GM06990 (cell line): ENCODE results near the gene CATSPER4.
A peak's percentile ranks its signal among the peaks of the same experiment; 100 is the strongest.

ENCODE experiments used
- DNase-seq: peaks from one replicate; pipeline ENCODE4 v3.0.0-alpha.2; 2011; ENCODE audit not compliant: insufficient read length; ENCODE audit errors: extremely low read depth
- H3K27me3 ChIP-seq: replicated peaks from 2 replicates; pipeline ENCODE4 v1.6.0; 2011; ENCODE audit warnings: low read length; ENCODE audit not compliant: control insufficient read depth, insufficient read depth
- H3K36me3 ChIP-seq: 2 replicates; pipeline ENCODE4 v1.5.1; 2011; ENCODE audit warnings: low read length; ENCODE audit not compliant: control insufficient read depth, insufficient read depth
- H3K4me3 ChIP-seq: replicated peaks from 2 replicates; pipeline ENCODE4 v1.5.1; 2011; ENCODE audit warnings: low read depth, mild to moderate bottlenecking, control low read depth, low read length
- CTCF ChIP-seq: IDR thresholded peaks from 2 replicates; pipeline ENCODE4 v1.5.1; 2011; ENCODE audit warnings: low read length, control low read depth, mild to moderate bottlenecking, inconsistent platforms; ENCODE audit not compliant: insufficient read depth, poor library complexity, severe bottlenecking

Gene CATSPER4

GRCh38 chr1:26195805-26196204, 5.4 kb downstream of the CATSPER4 start:
- TF ChIP-seq CTCF, result no peak
- no peaks in the 10 kb centered on the region for H3K27me3 ChIP-seq

GRCh38 chr1:26197301-26197700, 6.9 kb downstream of the CATSPER4 start:
- no peak for TF ChIP-seq CTCF
- no peak for DNase-seq
- Histone ChIP-seq H3K4me3 (no peak overlapping the region), H3K27me3 (no peaks in the 10 kb centered on the region), H3K36me3 (no peaks in the 10 kb centered on the region)

More at GRCh38 chr1:26195805-26196204, 5.4 kb downstream of the CATSPER4 start:
- Histone ChIP-seq H3K4me3 (no peak overlapping the region), H3K36me3 (no peaks in the 10 kb centered on the region)
- DNase-seq, result no peak

GRCh38 chr1:26197813-26198212, 7.4 kb downstream of the CATSPER4 start:
- TF ChIP-seq CTCF, result no peak
- Histone ChIP-seq H3K36me3 (no peaks in the 10 kb centered on the region), H3K27me3 (no peaks in the 10 kb centered on the region), H3K4me3 (no peak overlapping the region)
- no peak for DNase-seq

- DNase-seq, result no peak
- Histone ChIP-seq H3K36me3 (no peaks in the 10 kb centered on the region), H3K4me3 (no peak overlapping the region), H3K27me3 (no peaks in the 10 kb centered on the region; the same call in 1 of the 2 replicates)
- no peak for TF ChIP-seq CTCF
Observed at GRCh38 chr1:26200413-26200812, 10.0 kb downstream of the CATSPER4 start.

- no peaks in the 10 kb centered on the region for H3K36me3 ChIP-seq
- peak; percentile 27 for TF ChIP-seq CTCF
- no peak for DNase-seq
- H3K27me3 ChIP-seq, result no peaks in the 10 kb centered on the region; the same call in 1 of the 2 replicates
- no peak overlapping the region for H3K4me3 ChIP-seq
Observed at GRCh38 chr1:26203642-26204318, 13.4 kb downstream of the CATSPER4 start.
